ENCODE data around the gene EXOSC9. TPM values are rescaled to one million over a fixed set of nuclear protein-coding genes. Genes with fewer than 3 reads are reported as not detected.
A peak's percentile ranks its signal among the peaks of the same experiment; 100 is the strongest.

EXOSC9 gene
- total and polyA plus RNA-seq, 2 donors from 2014 or later: 17.6 to 19.9 TPM

DNA sequence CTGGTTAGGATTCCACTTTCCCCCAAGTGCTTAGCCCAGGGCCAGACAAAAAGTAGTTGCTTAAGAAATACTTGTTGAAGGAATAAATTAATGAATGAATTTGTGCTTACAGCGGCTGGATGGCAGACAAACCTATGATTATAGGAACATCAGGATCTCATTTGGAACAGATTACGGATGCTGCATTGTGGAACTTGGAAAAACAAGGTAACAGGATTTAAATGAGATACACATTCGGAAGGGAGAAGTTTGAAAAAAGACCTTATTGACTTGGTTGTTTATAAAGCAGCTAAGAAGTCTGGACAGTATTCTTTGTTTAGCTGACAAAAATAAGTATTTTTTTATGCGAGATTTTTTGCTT is 572 bp downstream of the EXOSC9 start:
- peak overlapping the region; percentile 63 to 92 (median 82) for H3K9ac ChIP-seq (ENCODE audit: low read length in 3 of 3)
- no peak overlapping the region for H3K27ac ChIP-seq (ENCODE audit: low read depth in 2 of 2, low read length in 2 of 2)

DNA sequence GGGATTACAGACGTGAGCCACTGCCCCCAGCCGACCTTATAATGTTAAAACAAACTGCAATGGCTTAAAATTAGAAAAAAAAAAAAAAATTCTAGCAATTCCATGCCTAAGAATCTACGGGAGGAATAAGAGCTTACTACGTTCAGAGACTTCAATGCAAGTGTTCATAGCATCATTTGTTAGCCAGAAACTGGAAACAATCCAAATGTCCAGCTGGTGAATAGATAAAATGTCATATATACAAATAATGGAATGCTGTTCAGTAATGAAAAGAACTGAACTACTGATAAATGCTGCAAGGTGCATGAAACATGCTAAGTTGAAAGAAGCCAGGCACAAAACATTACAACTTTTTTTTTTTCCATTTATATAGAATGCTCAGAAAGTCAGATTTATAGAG is 5.3 kb downstream of the EXOSC9 start:
- H3K9ac ChIP-seq (ENCODE audit: low read length in 3 of 3): no peak overlapping the region
- DNase-seq: no peak
- TF ChIP-seq, protein P1, sequence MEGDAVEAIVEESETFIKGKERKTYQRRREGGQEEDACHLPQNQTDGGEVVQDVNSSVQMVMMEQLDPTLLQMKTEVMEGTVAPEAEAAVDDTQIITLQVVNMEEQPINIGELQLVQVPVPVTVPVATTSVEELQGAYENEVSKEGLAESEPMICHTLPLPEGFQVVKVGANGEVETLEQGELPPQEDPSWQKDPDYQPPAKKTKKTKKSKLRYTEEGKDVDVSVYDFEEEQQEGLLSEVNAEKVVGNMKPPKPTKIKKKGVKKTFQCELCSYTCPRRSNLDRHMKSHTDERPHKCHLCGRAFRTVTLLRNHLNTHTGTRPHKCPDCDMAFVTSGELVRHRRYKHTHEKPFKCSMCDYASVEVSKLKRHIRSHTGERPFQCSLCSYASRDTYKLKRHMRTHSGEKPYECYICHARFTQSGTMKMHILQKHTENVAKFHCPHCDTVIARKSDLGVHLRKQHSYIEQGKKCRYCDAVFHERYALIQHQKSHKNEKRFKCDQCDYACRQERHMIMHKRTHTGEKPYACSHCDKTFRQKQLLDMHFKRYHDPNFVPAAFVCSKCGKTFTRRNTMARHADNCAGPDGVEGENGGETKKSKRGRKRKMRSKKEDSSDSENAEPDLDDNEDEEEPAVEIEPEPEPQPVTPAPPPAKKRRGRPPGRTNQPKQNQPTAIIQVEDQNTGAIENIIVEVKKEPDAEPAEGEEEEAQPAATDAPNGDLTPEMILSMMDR (IDR thresholded peaks at IDR 0.05; ENCODE audit: borderline replicate concordance, extremely low read depth, insufficient read depth): no peak
- H3K9me3 ChIP-seq (ENCODE audit: control insufficient read depth in 2 of 3, insufficient read depth in 1 of 3, low read length in 3 of 3): no peaks in the 10 kb centered on the region
- H3K4me3 ChIP-seq (ENCODE audit: low read length in 3 of 3): no peak overlapping the region
- peaks cover 0 to 3% (median 2%) of the 10 kb centered on the region in 3 donors for H3K4me1 ChIP-seq (ENCODE audit: control insufficient read depth in 2 of 3, insufficient read depth in 2 of 3, low read depth in 1 of 3, low read length in 3 of 3)
- no peak overlapping the region for H3K27ac ChIP-seq (ENCODE audit: low read depth in 2 of 2, low read length in 2 of 2)
- H3K27me3 ChIP-seq (ENCODE audit: control insufficient read depth, insufficient read depth, low read length): no peaks in the 10 kb centered on the region
- intact Hi-C loops (cut with DNase I): no loop called here
- H3K36me3 ChIP-seq (ENCODE audit: control insufficient read depth in 2 of 3, insufficient read depth in 3 of 3, low read length in 3 of 3): peaks cover 5 to 11% (median 8%) of the 10 kb centered on the region in 3 donors
- FAIRE-seq: no peak

More for the DNA sequence above, 572 bp downstream of the EXOSC9 start:
- intact Hi-C loops (cut with DNase I): no loop called here
- FAIRE-seq (no peak), DNase-seq (no peak)
- H3K4me1 ChIP-seq (ENCODE audit: control insufficient read depth in 2 of 3, insufficient read depth in 2 of 3, low read depth in 1 of 3, low read length in 3 of 3): peaks cover 0 to 3% (median 2%) of the 10 kb centered on the region in 3 donors
- H3K9me3 ChIP-seq (ENCODE audit: control insufficient read depth in 2 of 3, insufficient read depth in 1 of 3, low read length in 3 of 3): no peaks in the 10 kb centered on the region
- no peaks in the 10 kb centered on the region for H3K27me3 ChIP-seq (ENCODE audit: control insufficient read depth, insufficient read depth, low read length)
- TF ChIP-seq, protein P1 (IDR thresholded peaks at IDR 0.05; ENCODE audit: borderline replicate concordance, extremely low read depth, insufficient read depth): no peak
- H3K36me3 ChIP-seq (ENCODE audit: control insufficient read depth in 2 of 3, insufficient read depth in 3 of 3, low read length in 3 of 3): peaks cover 0 to 8% (median 8%) of the 10 kb centered on the region in 3 donors
- H3K4me3 ChIP-seq (ENCODE audit: low read length in 3 of 3): peak overlapping the region; percentile 77 to 97 (median 81)

DNA sequence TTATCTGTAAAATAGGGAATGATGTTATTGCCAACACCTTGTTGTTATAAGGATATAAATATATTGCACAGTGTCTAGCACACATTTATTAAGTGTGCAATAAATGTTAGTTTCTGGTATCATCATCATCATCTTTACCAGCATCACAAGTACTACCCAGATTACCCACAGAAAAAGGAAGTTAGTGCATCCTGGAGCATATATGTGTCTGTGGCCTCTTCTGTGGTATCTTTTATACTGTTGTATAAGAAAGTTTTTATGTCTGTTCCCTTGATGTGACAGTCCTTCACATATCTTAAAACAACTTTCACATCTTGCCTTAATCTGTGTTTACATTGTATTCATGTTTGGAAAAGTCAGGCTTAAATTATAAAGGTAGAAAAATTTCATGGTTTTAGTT is 10.0 kb downstream of the EXOSC9 start:
- peaks cover 5 to 22% (median 9%) of the 10 kb centered on the region in 3 donors for H3K36me3 ChIP-seq (ENCODE audit: control insufficient read depth in 2 of 3, insufficient read depth in 3 of 3, low read length in 3 of 3)
- H3K9me3 ChIP-seq (ENCODE audit: control insufficient read depth in 2 of 3, insufficient read depth in 1 of 3, low read length in 3 of 3): no peaks in the 10 kb centered on the region
- H3K9ac ChIP-seq (ENCODE audit: low read length in 3 of 3): no peak overlapping the region
- no peak overlapping the region for H3K4me3 ChIP-seq (ENCODE audit: low read length in 3 of 3)
- no peak overlapping the region for H3K27ac ChIP-seq (ENCODE audit: low read depth in 2 of 2, low read length in 2 of 2)
- intact Hi-C loops (cut with DNase I): no loop called here
- DNase-seq (no peak), FAIRE-seq (no peak)
- TF ChIP-seq, protein P1 (IDR thresholded peaks at IDR 0.05; ENCODE audit: borderline replicate concordance, extremely low read depth, insufficient read depth): no peak
- H3K4me1 ChIP-seq (ENCODE audit: control insufficient read depth in 2 of 3, insufficient read depth in 2 of 3, low read depth in 1 of 3, low read length in 3 of 3): no peaks in the 10 kb centered on the region
- H3K27me3 ChIP-seq (ENCODE audit: control insufficient read depth, insufficient read depth, low read length): no peaks in the 10 kb centered on the region

DNA sequence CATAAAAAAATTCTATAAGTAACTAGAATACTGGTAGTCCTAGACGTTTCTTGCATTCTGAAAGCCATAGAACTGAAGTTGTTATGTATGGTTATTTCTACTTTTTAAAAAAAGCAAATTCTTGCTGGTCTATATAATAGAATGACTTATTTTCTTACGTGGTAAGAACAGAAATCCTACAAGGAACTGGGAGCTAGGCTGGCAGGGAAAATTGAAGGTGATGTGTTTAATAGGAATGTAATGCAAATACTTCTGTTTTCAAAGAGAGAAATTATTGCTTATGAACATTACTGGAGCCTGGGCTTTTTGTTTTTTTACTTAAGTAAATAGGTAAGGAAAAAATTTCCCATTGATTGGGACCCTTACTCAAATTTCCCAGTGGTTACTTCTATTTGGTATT is 13.6 kb downstream of the EXOSC9 start:
- Histone ChIP-seq H3K27ac (ENCODE audit: low read depth in 2 of 2, low read length in 2 of 2) (no peak overlapping the region), H3K4me1 (ENCODE audit: control insufficient read depth in 2 of 3, insufficient read depth in 2 of 3, low read depth in 1 of 3, low read length in 3 of 3) (no peaks in the 10 kb centered on the region), H3K4me3 (ENCODE audit: low read length in 3 of 3) (no peak overlapping the region), H3K36me3 (ENCODE audit: control insufficient read depth in 2 of 3, insufficient read depth in 3 of 3, low read length in 3 of 3) (peaks cover 7 to 22% (median 12%) of the 10 kb centered on the region in 3 donors), H3K9ac (ENCODE audit: low read length in 3 of 3) (no peak overlapping the region), H3K9me3 (ENCODE audit: control insufficient read depth in 2 of 3, insufficient read depth in 1 of 3, low read length in 3 of 3) (no peaks in the 10 kb centered on the region), H3K27me3 (ENCODE audit: control insufficient read depth, insufficient read depth, low read length) (no peaks in the 10 kb centered on the region)
- intact Hi-C loops (cut with DNase I): no loop called here
- no peak for FAIRE-seq
- no peak for DNase-seq
- TF ChIP-seq, protein P1 (IDR thresholded peaks at IDR 0.05; ENCODE audit: borderline replicate concordance, extremely low read depth, insufficient read depth): no peak
